ENCODE data around the gene APOO.
A peak's percentile ranks its signal among the peaks of the same experiment; 100 is the strongest.
"Not testable (repeated sequence)": the region's sequence is repeated elsewhere in the genome, so short reads cannot be mapped to it uniquely, and the experiment has no call there.

APOO gene

GRCh38 chrX:23902419-23902818 lies 5.3 kb downstream of the APOO start:
- peak; percentile 61 for DNase-seq (ENCODE audit: low read depth)

DNA sequence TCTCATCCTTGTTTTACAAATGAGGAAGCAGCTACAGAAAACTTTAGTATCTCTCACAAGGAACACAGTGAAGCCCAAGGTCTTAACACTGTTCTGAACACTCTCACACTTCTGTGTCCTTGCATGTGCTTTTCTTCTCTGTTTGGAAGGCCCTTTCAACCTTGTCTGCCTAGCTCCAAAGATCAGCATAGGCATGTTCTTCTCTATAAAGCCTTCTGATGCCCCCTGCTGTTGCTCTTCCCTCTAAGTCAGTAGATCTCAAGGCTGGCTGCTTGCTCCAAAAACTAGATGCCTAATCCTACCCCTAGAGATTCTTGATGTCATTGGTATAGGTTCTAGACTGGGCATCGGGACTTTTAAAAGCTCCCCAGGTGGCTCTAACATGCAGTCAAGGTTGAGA lies 5.9 kb downstream of the APOO start:
- peak; percentile 83 for DNase-seq (ENCODE audit: low read depth)

GRCh38 chrX:23901060-23901459 lies 6.7 kb downstream of the APOO start:
- peak; percentile 82 for DNase-seq (ENCODE audit: low read depth)

- peak; percentile 44 for DNase-seq (ENCODE audit: low read depth)
Observed at GRCh38 chrX:23900220-23900797, 7.4 kb downstream of the APOO start.

GRCh38 chrX:23898412-23898959 lies 9.3 kb downstream of the APOO start:
- DNase-seq (ENCODE audit: low read depth): peak; percentile 79

- peak; percentile 64 for DNase-seq (ENCODE audit: low read depth)
Observed at GRCh38 chrX:23896981-23897380, 10.8 kb downstream of the APOO start.

GRCh38 chrX:23896539-23896938 lies 11.2 kb downstream of the APOO start:
- DNase-seq (ENCODE audit: low read depth): not testable (repeated sequence)

- DNase-seq (ENCODE audit: low read depth): not testable (repeated sequence)
Observed at GRCh38 chrX:23894993-23895392, 12.7 kb downstream of the APOO start.

DNA sequence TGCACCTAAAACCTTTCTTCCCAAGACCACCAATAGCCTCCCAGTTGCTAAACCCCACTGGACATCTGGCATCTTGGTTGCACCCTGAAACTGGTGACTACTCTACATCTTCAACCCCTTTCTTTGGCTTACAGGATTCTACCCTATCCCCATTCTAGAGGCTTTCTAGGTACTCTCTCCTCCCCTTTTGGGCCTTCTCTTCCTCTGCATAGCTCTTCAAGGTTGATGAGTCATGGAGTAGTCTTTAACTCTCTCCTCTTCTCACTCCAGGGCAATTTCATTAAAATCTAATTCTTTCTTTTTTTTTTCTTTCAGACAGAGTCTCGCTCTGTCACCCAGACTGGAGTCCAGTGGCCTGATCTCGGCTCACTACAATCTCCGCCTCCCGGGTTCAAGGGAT lies 16.8 kb downstream of the APOO start:
- DNase-seq (ENCODE audit: low read depth): peak; percentile 31

- peak; percentile 88 for DNase-seq (ENCODE audit: low read depth)
Observed at GRCh38 chrX:23888887-23889501, 18.7 kb downstream of the APOO start.

- DNase-seq (ENCODE audit: low read depth): no peak
Observed at GRCh38 chrX:23887918-23888317, 19.8 kb downstream of the APOO start.

DNA sequence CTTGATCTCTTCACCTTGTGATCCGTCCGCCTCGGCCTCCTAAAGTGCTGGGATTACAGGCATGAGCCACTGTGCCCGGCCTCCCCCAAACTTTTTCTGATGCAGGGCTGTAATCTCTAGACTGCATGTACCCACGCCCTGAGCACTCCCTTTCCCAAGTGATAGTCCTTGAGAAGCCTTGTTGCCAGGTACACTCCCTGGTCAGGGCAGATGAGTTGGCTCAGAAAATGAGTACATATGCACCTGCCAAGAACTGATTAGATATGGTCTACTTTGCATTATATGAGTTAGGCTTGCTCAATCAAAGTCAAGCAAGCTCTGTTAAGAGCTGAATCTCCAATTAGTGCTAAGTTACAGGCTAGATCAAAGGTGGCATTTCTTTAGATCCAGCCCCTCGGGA lies 20.3 kb downstream of the APOO start:
- peak; percentile 16 for DNase-seq (ENCODE audit: low read depth)

DNA sequence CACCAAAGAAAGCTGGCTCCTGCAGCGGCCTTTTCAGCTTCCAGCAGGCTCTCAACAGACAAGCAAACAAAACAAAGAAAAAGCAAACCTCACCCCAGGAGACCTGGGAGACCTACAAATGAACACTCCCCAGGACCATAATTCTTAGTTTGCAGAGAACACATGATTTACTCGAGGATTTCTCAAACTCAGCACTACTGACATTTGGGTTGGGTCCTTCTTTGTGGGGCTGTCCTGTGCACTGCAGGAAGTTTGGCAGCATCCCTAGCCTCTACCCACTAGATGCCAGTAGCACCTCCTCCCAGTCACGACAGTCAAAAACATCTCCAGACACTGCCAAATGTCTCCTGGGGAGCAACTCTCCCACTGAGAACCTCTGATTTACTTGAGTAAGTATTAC lies 21.9 kb downstream of the APOO start:
- DNase-seq (ENCODE audit: low read depth): no peak

GRCh38 chrX:23884427-23885024 lies 23.2 kb downstream of the APOO start:
- DNase-seq (ENCODE audit: low read depth): peak; percentile 47

- peak; percentile 73 for DNase-seq (ENCODE audit: low read depth)
Observed at GRCh38 chrX:23883737-23884354, 23.9 kb downstream of the APOO start.

GRCh38 chrX:23879380-23880090 lies 28.2 kb downstream of the APOO start:
- DNase-seq (ENCODE audit: low read depth): no peak

- DNase-seq (ENCODE audit: low read depth): no peak
Observed at GRCh38 chrX:23871905-23872546, 35.7 kb downstream of the APOO start.

GRCh38 chrX:23870041-23870440 lies 37.7 kb downstream of the APOO start:
- DNase-seq (ENCODE audit: low read depth): no peak

GRCh38 chrX:23864742-23865326 lies 42.9 kb downstream of the APOO start:
- DNase-seq (ENCODE audit: low read depth): no peak

DNA sequence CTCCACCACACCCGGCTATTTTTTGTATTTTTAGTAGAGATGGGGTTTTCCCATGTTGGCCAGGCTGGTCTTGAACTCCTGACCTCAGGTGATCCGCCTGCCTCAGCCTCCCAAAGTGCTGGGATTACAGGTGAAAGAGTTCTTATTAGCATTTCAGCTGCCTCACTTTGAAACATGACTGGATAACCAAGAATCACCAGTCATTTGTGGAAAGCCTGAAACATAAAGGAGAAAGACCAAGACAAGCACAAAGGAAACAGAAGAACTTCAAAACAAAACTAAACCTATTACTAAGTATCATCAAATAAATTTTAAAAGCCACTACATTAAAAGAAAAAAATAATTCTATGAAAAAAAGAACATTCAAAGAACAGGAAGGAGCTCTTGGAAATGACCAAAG lies 45.8 kb downstream of the APOO start:
- DNase-seq (ENCODE audit: low read depth): not testable (repeated sequence)

- no peak for DNase-seq (ENCODE audit: low read depth)
Observed at GRCh38 chrX:23861215-23861896, 46.4 kb downstream of the APOO start.

All from amniotic epithelial cell (primary cell).